K562 (cell line): ENCODE results near the gene NFATC3.

Experiments used
- BDP1 ChIP-seq: IDR thresholded peaks from 3 replicates; pipeline ENCODE4 v1.6.1; 2011; ENCODE audit not compliant: insufficient read length, insufficient read depth
- POLR2A ChIP-seq: fragments of 450-650 bp; conservative IDR thresholded peaks from 2 replicates; pipeline ENCODE4 v1.6.1; 2016
- ZBTB8A ChIP-seq: fragments of 450-650 bp; IDR thresholded peaks from 2 replicates; pipeline ENCODE4 v1.6.1; 2018; ENCODE audit warnings: mild to moderate bottlenecking, moderate library complexity; ENCODE audit not compliant: partially characterized antibody

DNA sequence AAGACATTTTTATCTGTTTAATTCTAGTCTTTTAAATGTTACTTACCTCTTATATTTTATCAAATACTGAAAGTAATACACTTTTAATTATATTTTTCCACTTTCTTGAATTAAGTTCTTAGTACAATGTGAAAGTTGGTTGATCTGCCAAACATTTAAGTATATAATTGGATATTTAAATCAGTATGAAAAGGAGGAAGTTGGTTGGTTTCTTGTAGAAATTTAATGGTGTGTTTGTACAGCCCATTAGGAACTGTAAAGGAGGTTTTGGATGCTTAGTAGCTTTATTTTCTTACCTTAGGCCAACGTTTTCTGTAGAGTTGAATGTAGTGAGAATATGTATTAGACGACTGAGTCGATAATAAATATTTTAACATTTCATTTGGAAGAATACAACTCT lies 5.4 kb downstream of the NFATC3 start:
- TF ChIP-seq POLR2A (no peak), BDP1 (no peak), ZBTB8A (no peak)
